NOMO-1 treated with dmso at 0.1 percent for 144 hours (cell line): ENCODE measurements around the gene CDH4.
A peak's percentile ranks its signal among the peaks of the same experiment; 100 is the strongest.
"Not testable (repeated sequence)": the region's sequence is repeated elsewhere in the genome, so short reads cannot be mapped to it uniquely, and the experiment has no call there.

Experiments used
- DNase-seq: peaks from one replicate; lab custom pipeline; 2025; ENCODE audit not compliant: unreplicated experiment; lab: John Stamatoyannopoulos, UW

CDH4 gene

DNA sequence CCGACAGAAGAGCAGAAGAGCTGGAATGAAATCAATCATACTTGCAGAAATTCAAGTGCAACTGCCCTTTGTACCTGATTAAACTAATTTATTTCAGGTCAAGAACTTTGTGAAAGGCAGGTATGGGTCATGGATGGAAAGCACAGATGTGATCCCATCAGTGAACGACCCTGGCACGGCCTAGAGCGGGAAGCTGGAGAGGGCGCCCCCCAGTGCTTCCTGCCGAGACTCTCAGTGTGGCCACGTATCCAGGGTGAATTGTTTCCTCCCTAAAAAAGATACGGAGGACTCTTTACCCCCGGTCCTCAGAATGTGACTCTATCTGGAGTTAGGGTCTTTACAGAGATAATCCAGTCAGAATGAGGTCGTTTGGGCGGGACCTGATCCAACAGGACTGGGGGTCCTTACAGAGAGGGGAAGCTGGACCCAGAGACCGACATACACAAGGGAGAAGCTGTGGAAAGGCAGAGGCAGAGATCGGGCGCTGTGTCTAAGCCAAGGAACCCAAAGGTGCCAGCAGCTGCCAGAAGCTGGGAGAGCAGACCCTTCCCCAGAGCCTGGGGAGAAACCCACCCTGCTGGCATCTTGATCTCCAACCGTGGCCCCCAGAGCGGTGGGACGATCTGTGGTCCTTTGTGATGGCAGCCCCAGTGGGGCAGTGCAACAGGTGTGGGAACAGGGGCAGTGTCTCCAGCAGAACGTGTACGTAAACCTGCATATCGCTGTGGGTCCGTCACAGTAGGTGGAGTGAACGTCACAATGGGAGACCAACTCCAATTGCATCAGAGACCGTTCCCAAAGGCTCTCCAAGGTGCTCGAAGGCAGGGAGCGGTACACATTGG lies 721.7 kb downstream of the CDH4 start:
- no peak for DNase-seq

DNA sequence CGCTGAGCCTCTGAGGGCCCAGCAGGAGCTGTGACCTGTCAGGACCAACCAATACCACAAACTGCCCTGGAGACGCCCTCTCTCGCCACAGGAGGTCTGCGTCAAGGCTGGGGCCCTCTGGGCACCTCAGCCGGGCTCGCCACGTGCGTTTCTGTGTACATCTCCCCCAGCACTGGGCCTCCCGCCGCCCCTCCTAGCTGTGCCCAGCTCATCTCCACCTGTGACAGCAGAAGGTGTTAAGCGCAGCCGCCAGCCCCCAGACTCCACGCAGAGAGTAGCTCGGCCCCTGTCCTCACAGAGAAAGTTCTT lies 722.2 kb downstream of the CDH4 start:
- DNase-seq, result no peak

DNA sequence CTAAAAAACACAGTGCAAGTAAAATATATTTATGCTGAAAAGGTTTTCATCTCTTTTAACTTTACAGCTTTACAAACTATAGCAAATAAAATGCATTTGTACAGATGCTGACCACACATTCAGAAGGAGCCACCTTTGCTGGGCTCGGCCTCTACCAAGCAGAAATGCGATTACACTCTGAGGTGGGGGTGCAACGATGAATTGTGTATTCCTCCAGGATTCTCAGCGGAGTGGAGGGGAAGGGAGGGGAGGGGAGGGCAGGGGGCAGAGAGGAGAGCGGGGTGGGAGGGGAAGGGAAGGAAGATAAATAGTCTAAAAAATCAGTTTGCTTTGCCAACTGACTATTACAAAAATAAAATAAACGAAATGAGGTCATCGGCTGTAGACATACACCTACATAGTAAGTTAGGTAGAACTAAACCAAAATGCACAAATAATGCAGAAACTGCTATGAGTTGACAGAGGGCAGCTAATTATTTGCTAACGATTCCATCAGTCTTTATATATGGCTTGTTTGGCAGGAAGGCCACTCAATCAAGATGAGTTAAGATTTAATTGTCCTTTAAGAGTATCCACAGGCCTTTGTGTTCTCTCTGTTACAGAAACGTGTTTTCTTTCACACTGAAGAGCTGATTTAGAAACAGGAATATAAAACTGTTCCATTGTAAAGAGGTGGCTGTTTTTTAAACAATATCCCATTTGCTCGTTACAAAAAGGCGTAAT lies 723.5 kb downstream of the CDH4 start:
- DNase-seq, result no peak

DNA sequence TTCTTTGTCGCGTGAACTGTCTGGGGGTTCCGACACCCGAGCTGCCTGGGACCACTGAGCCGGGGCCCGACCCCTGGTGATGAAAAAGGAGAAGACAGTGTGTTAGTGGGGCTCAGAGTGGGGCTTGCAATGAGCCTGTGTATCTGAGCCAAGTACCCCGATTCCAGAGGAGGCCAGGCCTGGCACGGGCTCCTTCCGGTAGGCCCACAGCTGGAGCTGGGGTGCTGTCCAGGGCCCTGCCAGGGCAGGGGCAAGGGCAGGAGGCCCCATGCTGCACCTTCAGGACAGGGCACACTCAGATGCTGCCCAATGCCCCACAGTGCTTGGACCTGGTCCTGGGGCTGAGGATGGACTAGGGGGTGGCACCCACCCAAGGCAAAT lies 724.2 kb downstream of the CDH4 start:
- no peak for DNase-seq

DNA sequence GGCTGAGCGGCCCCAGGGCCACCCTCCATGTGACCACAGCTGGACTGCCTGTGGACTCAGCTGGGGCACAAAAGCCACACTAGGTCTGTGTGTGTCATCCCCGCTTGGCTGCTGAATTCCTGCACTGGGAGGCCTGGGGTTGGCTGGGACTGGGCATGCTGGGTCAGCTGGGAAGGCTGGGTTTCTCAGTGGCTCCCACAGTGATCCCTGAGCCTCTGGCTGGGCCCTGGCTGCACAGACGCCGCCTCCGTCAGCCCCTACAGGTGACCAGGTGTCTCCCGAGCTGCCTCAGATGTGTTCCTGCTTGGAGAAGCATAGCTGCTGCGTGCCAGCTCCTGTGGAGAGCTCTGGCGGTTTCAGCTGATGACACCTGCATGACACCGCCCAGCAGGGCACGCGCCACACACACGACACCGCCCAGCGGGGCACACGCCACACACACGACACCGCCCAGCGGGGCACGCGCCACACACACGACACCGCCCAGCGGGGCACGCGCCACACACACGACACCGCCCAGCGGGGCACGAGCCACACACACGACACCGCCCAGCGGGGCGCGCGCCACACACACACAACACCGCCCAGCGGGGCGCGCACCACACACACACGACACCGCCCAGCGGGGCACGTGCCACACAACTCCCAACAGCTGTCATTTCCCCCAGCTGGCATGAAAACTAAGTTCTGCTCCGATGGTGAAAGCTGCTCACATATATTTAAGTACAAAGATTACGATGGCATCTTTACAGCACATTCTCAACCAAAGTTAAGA lies 724.8 kb downstream of the CDH4 start:
- DNase-seq, result no peak

DNA sequence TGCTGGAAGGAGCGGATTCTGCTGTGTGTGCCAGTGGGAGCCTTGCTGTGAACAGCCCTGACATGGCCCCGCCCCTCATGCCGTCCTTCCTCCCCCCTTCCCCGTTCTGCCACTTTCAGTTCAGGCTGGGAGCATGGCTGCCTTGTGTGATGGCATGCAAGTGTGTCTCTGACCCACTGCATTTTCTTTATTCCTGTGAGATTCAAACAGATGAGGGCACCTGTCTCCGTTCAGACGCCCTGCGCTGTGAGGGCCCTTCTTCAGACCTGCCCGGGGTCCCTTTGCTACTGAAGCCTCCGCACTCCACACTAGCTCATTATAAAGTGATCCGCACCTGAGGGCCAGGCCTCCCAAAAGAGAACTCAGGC lies 725.3 kb downstream of the CDH4 start:
- no peak for DNase-seq

DNA sequence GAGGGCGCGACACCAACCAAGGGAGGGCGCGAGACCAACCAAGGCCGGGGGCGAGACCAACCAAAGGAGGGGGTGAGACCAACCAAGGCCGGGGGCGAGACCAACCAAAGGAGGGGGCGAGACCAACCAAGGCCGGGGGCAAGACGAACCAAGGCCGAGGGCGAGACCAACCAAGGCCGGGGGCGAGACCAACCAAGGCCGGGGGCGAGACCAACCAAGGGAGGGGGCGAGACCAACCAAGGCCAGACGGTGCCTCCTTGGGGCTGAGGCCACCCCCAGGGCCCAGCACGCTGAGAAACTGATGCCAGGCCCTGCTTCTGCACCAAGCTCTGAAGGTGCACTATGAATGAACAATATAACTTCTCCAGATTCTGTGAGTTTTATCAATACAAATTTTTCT lies 726.4 kb downstream of the CDH4 start:
- no peak for DNase-seq

DNA sequence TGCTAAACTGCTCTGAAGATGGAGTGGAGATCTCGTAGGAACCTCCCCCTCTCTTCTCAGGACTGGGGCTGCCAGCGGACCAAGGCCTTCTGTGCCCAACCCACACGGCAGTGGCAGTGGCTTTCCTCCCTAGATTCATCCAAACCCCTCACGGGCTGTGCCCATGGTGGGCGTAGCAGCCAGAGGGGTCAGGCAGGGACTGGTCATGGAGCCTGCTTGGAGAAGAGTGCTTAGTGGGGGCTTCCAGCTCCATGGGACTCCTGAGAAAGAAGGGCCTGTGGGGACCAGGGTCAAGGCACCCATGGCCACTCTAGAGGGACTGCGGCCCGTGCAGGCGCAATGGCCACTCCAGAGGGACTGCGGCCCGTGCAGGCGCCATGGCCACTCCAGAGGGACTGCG lies 727.0 kb downstream of the CDH4 start:
- DNase-seq, result no peak

DNA sequence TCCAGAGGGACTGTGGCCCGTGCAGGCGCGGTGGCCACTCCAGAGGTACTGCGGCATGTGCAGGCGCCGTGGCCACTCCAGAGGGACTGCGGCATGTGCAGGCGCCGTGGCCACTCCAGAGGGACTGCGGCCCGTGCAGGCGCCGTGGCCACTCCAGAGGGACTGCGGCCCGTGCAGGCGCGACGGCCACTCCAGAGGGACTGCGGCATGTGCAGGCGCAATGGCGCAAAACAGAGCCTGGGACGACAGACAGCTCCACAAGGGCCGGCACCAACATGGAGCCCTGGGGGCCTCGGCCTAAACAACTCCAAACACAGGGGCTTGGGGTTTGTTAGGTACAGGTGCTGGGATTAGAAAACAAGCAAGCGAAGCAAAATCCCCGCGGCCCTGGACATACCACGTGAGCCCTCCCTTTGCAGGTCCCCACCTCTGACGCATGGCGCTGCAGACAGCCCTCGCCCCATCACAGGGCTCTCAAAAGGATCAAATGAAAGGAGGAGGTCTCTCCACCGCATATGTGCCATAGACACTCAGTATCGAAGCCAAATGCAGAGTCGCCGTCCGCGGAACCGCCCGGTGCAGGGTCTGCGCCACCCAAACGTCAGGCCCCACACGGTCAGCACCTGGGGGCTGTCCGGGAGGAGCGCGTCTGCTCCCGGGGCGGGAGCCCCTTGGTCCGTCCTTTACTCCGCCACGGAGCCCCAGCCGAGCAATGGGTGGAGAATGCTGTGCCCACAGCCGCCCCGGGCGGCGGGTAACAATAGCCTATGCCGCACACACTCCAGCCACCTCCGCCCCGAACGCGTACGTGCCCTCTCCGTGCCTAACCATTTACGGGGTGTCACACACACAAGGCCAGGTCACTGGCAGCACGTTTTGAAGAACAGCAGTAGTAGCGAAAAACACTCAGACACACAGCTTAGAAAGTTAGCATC lies 727.9 kb downstream of the CDH4 start:
- no peak for DNase-seq

DNA sequence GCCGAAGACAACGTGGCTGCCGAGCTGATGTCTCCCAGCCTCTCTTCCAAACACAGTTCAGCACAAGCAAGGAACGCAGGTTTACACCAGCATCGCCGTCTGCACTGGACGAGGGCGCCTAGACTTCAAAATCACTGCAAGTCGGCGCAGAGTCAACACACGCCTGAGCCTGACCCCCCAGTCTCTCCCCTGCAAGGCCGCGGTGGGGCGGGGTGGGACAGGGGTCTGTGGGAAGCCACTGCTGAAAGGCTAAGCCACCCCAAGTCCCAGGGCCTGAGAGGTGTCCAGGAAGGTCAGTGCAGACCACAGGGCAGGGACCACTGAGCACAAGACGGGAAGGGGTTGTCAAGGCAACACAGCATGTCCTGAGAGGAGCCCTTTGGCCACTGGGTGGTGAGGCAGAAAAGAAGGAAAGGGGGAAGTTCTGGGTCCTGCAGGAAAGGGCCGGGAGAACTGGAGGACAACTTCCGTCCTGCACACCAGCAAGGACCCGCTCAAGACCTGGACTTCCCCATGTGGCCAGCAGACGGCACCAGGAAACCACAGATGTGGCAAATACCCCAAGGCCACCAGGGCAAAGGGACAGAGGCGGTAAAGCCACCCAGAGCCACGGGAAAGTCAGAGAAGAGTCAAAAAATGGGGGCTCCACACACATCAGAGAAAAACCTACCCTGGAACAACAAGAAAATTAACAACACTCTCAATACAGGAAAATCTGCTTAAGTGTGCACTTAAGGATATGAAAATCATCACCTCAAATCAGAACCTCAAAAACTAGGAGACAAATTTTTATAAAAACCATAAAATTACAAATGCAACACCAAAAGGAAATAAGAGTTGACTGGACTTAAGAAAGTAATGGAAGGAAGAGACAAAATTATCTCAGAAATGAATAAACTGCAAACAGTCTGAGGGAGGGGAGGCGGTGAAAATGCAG lies 728.9 kb downstream of the CDH4 start:
- peak; percentile 12 for DNase-seq

DNA sequence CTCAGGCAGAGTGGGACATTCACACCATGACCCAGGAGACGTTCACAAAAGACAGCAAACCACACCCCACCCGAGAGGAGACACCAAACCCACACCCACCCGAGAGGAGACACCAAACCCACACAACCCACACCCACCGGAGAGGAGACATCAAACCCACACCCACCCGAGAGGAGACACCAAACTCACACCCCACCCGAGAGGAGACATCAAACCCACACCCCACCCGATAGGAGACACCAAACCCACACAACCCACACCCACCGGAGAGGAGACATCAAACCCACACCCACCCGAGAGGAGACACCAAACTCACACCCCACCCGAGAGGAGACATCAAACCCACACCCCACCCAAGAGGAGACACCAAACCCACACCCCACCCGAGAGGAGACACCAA lies 729.6 kb downstream of the CDH4 start:
- not testable (repeated sequence) for DNase-seq

DNA sequence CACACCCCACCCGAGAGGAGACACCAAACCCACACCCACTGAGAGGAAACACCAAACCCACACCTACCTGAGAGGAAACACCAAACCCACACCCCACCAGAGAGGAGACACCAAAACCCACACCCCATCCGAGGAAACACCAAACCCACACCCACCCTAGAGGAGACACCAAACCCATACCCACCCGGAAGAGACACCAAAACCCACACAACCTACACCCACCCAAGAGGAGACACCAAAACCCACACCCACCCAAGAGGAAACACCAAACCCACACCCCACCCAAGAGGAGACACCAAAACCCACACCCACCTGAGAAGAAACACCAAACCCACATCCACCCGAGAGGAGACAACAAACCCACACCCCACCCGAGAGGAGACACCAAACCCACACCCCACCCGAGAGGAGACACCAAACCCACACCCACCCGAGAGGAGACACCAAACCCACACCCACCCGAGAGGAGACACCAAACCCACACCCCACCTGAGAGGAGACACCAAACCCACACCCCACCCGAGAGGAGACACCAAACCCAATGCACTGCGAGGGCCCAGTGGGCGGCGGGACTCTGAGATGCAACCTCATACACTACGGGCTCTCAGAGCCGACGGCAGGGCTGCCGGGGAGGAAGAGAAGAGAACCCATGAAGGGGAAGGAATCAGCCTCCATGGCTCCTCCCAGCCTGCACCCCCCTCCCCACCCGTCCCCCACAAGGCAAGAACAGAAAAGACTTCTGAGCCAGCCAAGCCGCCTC lies 730.3 kb downstream of the CDH4 start:
- DNase-seq, result no peak

DNA sequence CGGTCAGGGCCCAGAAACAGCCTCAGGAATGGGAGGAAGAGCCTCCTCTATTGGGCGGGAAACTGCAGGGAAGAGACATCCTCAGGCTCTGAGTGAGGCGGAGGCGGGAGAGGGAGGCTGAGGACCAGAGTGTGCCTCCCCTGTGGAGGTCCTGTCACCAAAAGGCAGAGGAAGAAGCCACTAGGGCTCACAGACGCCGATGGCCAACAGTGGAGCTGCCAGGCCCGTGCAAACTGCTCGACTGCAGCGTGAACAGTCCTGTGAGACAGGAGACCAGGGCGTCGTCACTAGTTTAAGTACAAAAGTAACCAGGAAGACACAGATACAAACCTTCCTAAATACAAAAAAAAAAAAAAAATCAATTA lies 730.9 kb downstream of the CDH4 start:
- DNase-seq, result no peak

DNA sequence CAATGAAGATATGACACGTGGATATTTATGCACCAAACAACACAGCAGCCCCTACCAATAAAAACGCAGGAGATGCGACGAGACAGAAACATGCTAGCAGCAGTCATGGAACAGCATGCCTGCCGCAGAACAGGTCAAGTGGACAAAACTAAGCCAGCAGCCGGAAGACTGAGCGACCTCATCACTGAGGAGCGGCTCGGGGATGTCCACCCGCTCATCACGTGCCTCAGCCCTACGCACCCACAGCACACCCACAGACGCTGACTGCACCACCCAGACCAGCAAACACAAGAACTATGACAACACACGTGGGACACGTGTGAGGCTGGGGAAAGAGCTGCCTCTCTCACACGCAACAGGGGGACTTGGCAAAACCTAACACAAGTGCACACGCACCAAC lies 731.9 kb downstream of the CDH4 start:
- DNase-seq, result no peak

DNA sequence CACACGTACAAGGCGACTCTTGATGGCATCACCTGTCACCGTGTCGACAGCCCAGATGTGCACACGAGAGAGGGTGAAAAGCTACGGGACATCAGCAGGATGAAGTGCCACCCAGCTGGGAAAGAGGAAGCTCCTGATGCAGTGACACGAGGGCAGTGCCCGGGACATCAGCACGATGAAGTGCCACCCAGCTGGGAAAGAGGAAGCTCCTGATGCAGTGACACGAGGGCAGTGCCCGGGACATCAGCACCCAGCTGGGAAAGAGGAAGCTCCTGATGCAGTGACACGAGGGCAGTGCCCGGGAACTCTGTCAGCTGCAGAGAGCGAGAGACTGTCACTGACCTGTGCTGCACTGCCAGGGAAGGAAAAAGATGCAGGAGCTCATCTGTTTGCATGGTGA lies 732.4 kb downstream of the CDH4 start:
- not testable (repeated sequence) for DNase-seq

DNA sequence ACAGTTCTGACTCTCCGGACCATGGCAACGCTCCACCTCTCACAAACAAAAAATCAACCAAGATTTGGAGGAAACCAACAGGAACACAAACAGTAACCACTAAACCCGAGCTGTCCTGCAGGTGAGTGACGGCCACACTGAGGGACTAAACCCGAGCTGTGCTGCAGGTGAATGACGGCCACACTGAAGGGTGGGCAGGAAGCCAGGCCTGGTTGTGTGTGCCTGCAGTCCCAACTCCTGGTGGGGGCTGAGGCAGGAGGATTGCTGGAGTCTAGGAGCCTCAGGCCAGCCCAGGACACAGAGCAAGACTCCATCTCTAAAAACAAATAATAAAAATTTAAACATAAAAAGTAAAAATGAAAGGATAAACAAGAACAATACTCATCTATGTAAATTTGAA lies 733.0 kb downstream of the CDH4 start:
- DNase-seq, result no peak

DNA sequence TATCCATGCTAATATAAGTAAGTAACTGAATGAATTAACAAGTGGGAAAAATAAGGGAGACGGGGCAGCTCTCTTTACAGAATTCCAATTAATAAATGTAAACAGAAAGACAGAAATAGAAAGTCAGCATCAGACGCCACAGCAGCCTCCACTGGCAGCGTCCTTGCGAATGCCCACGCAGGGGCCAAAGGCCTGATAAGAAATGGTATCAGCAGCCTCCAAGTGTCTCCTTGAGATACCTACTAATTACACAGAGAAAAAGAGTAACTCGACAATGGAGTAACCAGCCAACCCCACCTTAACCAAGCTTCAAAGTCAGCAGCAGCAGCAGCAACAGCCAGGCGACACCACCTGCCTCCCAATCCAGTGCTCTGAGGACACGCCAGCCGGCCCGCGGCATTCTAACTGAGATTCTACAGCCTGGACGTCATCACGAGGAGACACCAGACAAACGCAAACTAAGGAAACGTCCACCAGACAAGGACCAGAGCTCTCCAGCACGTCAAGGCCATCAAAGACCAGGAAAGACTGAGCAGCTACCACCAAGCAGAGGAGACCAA lies 734.8 kb downstream of the CDH4 start:
- no peak for DNase-seq

DNA sequence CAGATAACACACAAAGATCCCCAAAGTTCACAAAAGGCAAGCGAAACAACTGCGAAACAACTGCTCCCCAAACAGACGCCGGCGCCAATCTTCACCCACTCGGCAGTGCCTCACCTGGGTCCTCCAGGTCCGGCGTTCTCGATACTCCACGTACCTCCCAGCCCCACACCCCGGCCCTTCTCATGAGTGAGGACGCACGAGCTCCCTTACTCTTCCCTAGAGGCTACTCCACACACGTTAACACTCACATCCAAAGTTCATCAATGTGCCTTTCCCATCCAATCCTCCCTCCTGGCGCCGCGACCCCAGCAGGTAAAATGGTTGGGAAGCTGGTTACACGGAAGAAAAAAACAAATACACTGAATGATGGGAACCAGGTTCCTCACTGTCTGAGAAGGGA lies 736.6 kb downstream of the CDH4 start:
- DNase-seq, result no peak

DNA sequence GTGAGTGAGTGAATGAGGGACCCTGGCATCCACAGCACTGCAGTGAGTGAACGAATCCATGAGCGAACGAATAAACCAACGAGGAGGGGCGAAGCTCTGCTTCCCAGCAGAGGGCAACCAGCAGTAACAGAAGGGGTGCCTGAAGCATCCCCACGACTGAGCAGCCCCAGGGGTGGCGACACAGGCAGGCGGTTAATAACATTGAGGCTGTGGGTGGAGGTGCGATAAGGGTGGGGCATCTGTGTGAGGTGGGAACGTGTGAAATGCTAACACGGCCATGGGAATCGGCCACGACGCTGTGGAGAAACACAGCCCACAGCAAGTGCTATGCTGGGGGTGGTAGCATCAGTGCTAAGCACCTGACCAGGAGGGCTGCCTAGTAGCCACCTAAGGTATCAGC lies 737.7 kb downstream of the CDH4 start:
- DNase-seq, result no peak
